ENCODE measurements around the gene ZBTB3.

DNA sequence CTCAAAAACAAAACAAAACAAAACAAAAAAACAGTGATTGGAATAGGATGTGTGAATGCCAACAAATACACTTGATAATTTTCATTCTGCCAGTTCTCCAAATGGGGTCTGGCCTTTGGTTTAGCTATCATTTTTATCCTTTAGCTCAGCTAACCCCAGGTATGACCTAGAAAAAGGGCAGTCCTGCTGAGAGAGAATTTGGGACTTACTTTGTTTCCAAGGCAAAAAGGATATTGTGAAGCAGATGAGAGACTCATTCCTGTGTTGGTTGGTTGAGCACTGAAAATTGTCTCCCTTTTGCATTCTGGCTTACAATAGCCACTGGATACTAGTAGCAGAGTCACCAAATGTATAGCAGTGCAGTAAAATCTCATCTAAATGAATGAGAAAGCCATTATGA lies 16.8 kb downstream of the ZBTB3 start:
- TF ChIP-seq CTCF (IDR thresholded peaks at IDR 0.05) (no peak), POLR2A (IDR thresholded peaks at IDR 0.05) (no peak), EP300 (IDR thresholded peaks at IDR 0.05) (no peak)

Data from ovary (tissue), 3 donors.